HG03575 (cell line): ENCODE data around the gene ESYT2.

ENCODE experiments used
- ATAC-seq: cut with Tn5 transposase; IDR thresholded peaks from one replicate; pipeline ENCODE4 v1.9.1; 2021; ENCODE audit not compliant: unreplicated experiment, insufficient number of reproducible peaks, low FRiP score; ENCODE audit errors: extremely low read depth

Gene ESYT2

DNA sequence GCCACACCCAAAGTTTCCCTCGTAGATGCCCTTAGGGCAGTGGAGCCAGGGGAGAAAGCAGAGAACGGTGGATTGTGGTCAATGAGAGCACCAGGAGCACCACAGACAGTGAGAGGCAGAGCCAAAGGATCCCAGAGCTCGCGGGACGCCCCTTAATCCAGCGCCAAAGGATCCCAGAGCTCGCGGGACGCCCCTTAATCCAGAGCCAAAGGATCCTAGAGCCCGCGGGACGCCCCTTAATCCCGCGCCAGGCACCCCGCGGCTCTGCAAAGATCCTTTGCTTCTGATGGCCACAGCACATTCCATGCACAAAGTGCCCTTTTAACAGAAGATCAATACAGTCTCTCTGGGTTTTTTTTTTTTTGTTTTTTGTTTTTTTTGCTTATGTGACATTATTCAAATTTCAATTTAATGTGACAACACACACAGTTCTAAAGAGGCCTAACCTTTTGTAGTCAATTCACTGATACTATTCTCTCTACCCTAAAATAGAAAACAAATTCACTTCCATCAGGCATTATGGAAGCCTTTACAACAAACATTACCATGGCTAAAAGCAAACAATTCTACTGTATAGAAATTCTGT lies 71.8 kb downstream of the ESYT2 start:
- no peak for ATAC-seq

DNA sequence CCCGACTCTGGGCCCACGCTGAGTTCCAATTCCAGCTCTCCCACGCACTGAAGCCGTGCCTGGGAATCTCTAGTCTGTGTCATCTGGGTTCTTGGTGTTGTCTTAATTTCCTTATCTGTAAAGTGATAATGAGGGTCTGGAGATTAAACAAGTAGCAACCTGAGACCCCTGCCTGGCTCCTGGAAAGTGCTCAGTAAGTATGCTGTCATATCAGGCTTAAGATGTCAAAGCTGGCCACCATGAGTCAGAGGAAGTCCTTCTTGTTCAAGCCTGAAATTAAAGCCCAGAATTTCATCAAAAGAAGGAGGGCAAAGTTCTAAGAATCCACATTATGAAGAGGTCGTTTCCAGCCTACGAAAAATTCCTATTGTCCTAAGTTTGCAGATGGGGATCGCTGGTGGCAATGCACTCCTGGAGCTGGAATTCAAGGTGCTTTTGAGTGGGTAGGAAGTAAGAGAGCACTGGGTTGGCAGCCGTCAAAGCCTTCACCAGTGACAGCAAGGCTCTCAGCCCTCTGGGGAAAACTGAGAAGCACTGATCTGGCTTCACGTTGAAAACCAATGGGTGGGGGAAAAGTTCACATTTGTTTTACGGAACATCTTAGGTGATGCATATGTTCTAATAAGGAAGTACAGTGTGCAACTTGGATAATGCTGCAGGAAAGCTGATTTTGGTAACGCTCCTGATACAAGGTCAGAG lies 74.4 kb downstream of the ESYT2 start:
- ATAC-seq, result no peak

DNA sequence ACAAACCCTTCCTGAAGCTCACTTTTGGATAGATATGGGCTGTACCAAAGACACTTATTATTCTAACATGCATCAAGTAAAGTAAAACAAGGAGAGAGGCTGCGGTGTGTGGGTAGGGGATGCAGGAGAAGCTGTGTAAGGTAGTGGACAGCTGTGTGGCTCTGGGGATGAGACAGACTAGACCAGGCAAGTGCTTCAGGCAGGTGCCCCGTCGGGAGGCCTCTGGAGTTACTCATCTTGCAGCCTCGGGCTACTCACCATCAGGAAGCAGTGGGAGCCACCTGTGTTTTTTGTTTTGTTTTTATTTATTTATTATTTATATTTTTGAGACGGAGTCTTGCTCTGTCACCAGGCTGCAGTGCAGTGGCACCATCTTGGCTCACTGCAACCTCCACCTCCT lies 75.4 kb downstream of the ESYT2 start:
- no peak for ATAC-seq

DNA sequence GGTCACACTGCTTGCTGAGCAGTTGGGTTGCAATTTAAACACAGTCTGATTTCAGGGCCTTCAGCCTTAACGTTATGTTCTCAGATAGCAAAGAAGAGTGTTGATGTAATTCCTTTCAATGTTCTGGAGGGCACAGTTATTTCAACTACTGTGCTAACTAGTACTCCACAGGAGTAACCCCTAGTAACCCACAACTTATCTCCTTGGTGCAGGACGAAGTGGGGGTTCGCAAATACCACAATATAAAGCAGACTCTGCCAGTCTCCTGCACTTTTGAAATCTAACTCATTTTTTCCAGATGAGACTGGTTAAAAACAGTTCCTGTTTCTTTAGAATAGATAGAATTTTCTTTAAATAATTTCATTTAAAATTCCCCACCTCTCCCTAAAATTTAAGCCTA lies 77.6 kb downstream of the ESYT2 start:
- ATAC-seq, result no peak

DNA sequence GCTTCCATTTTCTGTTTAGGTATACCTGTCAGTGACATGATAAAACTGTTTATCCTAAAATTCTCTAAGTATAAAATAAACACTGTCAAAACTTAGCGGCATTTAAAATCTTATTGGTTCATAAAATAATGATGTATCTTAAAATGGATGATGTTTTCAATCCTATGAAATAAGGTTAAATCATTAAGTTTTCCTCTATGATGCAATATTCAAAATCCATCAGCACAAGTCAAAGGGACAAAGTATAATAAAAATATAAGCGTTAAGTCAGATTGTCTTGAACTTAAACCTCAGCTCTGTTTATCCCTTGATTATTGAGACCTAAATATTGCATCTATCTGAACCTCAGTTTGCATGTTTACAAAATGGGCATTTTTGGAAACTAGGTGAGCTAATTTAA lies 78.1 kb downstream of the ESYT2 start:
- ATAC-seq, result no peak

DNA sequence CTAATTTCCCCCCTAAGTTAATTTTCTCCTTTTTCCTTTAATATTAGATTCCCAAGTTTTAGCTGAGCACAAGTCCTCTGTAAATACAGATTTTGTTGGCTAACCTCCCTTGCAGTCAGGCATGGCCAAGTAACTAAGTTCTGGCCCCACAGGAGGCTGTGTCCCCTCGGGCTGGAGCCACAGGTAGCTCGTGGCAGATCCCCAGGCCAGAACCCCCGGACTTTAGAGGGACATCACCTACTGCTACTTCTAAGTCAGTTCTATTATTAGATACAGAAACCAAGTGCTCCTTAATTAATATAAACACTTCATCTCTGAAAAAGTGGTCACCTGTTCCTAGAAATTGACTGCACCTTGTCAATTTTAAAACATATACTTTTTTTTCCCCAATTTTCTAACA lies 78.6 kb downstream of the ESYT2 start:
- no peak for ATAC-seq

DNA sequence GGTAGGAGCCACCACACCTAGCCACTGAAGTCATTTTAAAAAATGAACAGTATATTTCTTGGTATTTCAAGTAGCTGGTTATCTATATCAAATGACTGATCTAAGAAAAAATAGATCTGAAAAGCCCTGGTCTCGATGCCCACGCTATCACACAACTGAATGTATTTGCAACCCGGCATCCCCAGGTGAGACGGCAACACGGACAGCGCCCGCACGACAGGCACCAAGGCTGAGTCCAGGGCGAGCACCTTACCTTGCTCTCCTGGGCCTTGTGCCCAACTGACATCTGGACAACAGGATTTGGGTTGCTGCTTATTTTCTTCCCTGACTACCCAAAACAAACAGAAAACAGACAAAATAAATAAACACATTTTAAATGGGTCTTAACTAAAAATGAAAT lies 79.9 kb downstream of the ESYT2 start:
- no peak for ATAC-seq

DNA sequence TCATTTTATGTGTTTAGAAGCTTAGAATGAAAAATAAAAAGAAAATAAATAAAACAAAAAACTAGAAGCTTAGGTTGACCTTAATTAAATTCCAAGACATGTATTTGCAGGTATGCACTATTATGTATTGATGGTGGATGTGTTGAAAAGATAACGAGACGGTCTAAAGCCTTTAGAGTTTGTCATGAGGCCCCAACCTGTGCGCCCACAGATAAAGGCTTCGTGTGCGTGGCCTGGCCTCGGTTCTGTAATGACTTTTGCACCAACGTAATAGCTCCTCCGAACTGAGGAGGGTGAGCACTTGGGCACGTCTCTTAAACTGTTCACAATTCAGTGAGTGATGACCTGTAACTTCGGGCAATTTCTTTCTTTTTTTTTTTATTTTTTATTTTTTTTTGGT lies 81.0 kb downstream of the ESYT2 start:
- no peak for ATAC-seq

DNA sequence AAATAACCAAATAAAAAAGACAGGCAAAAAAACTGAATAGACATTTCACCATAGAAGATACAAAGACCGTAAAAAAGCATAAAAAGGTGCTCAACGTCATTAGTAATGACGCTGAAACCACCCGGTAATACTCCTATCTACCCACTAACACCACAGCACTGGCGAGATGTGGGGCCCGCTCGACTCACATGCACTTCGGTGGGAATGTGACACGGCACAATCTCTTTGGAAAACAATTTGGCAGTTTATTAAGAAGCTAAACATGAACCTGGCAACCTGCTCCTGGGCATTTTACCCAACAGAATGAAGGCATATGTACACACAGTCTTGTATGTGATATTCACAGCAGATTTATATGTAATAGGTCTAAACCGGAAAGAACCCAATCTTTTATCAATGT lies 81.9 kb downstream of the ESYT2 start:
- ATAC-seq, result no peak

DNA sequence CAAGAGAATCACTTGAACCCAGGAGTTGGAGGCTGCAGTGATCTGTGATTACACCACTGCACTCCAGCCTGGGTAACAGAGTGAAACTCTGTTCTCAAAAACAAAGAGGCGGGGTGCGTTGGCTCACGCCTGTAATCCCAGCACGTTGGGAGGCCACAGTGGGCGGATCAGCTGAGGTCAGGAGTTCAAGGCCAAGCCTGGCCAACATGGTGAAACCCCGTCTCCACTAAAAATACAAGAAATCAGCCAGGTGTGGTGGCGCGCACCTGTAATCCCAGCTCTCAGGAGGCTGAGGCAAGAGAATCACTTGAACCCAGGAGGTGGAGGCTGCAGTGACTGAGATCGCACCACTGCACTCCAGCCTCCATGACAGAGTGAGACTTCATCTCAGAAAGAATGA lies 82.4 kb downstream of the ESYT2 start:
- no peak for ATAC-seq

DNA sequence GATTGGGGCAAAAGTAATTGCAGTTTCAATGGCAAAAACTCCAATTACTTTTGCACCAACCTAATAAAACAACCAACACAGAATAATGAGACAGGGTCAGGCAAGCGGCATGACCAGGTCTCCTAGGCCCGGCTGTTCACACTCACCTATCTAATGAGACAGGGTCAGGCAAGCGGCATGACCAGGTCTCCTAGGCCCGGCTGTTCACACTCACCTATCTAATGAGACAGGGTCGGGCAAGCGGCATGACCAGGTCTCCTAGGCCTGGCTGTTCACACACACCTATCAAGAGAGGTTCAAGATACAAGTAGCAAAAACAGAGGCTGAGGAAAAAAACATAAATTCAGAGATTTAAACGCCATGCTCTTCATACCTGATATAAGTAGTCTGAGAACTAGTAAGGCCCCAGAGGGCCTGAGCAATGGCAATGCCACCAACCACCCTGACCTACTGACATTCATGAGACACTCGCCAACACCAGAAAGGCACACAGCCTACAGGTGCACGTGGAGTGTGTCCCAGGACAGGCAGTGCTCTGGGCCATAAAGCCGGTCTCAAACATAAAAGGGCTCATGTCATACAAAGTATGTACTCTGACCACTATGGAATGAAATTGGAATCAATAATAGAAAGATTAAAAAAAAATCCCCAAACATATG lies 84.1 kb downstream of the ESYT2 start:
- no peak for ATAC-seq

DNA sequence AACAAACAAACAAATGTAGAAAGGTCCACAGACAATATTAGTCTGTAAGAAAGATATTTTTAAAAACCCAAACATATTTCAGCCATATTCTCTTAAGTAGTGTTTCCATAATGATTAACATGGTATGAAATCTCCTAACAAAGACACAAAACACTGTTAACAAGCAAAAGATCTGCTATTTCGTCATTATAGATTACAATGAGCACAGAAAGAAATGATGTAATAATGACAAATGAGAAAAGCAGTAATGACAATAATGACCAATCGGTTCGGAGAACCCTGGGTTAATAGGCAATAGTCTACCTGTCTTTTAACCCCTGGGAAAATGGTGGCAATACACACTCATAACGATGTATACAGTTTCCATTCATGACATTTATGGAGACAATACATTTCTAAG lies 85.2 kb downstream of the ESYT2 start:
- no peak for ATAC-seq

DNA sequence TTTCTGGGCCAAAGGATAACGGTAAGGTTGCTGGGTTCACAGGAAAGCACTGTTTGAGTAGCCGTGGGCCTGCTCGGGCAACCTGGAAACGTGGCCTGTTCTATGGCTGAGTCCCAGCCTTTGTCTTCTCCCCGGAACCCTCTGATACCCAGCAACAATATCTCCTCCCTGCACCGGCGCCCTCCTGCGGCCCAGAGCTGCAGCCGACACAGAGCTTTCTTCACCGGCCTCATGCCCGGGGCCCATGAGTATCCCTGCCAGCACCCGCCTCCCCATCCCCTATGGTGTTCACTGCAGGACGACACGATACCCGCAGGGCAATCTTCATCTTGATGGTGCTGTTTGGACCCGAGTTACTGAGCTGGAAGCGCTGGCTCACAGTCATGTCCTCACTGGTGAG lies 86.1 kb downstream of the ESYT2 start:
- no peak for ATAC-seq

DNA sequence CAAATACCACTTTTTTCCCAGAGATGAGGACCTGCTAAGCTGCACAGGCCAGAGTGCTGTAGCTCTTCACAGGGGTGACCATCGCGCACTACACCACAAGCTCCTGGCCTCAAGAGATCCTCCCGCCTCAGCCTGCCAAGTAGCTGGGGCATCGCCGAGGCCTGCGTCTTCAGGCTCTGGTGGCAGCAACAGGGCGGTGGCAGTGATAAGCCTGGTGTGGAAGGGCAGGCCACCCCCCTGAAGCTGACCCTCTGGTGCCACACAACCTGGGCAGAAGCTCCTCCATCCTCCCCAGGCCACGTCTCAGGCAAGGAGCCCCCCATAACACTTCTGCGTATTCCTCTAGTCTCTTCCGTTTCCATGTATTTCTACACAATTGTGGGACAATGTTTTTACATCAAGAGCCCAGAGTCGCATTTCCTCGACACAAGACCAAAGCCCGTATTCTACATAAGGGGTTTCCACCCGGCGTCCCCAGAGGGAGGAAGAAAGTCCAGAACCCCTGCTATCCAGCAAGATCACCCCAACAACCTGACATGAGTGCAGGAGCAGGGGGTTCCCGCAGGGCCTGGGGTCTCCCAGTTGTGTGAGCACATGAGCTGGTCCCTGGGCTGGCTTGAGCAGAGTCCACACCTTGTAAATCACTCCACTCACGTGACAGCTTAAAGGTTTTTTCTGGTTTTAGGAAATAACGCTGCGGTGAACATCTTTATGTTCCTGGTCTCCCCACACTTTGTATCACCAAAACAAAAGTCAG lies 87.1 kb downstream of the ESYT2 start:
- ATAC-seq, result no peak

DNA sequence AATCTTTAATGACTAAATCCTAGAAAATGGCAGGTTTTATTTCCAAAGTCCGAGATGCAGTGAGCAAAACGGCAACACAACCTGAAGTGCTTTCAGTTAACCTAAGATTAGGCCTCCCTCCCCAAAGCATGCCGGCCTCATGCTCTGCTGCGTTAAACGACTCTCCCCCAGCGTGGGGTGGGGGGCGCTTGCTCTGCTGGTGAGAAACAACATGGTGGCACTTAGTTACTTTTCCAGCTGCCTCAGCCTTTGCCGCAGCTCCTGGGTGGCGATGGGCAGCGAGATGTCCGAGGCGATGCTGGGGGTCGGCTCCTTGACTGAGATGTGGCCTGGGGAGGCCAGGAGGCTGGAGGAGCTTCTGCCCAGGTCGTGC lies 88.0 kb downstream of the ESYT2 start:
- no peak for ATAC-seq

DNA sequence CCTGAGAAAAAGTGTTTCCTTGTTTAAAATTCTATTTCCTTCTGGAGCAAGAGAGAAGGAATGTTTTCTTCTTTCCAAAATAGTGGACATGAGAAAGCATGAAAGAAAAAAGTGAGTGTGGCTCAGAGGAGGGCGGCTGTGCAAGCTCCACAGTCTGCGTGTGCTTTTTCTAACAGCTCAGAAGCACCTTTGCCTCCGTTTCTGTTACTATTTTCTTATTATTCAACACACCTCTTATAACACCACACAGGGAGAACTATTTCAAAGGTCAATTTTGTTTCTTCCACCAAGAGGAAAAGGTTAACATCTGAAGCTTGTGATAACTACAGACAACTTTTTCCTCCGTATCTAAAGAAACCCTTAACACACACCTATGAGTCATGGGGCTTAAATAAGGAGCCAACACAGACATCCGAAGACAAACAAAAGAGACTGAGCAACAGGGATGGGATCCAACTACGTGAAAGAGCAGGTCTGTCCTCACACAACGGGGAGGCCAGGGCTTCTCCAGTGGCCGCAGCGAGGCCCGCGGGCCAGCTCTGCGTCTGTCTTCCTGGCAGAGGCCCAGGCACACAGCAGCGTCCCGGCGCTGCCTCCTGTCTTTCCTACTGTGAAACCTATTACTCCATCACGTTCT lies 88.5 kb downstream of the ESYT2 start:
- no peak for ATAC-seq

DNA sequence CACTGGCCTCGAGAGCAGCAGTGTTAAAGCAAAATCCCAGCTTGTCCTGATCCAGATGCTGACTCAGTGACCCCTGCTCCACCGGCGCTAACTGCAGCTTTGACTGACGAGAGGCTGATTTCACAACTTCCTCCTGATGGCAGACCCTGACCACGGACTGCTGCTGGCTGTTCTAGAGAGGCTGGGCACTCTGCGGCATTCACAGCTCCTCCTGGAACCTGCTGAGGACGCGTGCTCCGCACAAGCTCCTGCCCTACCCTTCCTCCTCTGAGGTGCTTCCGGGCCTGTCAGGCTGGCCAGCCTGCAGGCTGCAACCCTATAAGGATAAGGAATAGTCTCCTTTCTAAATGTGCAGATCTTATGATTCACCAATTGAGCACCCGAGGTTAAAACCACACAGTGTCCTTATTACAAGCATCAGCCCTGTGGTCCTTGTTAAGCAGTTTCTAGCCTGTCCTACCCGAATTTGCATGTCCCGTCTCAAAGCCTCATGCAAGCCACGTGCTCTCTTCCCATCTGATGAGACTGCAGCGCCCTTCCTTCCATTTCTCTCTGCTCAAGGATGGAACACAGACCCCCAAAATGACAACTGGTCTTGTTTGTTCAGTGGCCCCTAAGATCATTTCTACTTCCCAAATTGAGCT lies 89.2 kb downstream of the ESYT2 start:
- no peak for ATAC-seq

DNA sequence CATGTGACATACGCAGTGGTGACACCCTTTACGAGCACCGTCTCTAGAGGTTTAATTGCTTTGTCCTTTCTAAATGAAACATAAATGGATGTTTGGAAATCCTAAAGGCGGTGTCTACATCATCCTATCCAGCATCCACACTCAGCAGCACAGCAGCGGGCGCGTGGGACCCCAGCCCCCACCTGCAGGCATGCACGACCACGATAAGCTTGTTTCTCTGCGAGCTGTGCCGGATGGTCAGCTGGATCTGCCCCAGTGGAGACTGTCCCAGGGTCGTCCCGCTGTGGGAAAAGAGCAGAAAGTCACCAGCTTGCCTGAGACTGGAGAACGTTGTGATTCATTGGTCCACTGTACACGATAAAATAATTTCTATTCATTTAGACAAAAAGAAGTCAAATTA lies 90.5 kb downstream of the ESYT2 start:
- no peak for ATAC-seq

DNA sequence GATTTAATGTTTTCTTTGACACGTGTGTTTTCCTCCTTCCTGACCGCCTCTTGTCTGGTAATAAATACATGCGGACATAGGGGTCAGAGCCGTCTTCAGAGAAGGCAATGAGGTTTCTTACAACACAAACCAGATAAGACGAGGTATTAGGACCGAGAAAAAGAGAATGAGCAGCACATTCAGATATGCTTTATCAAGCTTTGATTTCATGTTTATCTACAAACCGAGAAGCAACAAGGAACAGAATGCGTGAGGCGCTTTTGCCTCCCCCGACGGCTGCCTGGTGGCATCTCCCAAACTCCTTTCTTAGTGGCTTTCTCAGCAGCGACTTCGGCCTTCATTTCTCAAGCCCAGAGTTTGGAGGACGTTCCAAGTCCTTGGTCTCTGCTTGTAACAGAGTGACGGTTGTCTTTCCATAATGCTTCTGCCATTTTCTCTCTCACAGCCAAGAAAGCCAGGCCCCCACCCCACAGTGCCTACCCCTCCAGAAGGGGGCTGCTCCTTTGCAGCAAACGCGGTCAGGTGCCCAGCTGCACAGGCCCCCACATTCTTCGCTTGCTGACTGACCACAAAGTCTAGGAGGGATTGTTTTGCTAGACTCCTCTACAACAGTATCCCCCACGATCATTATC lies 92.1 kb downstream of the ESYT2 start:
- no peak for ATAC-seq
